Mucosa of stomach (tissue), 1 donor: ENCODE results near the gene EHMT1.
A peak's percentile ranks its signal among the peaks of the same experiment; 100 is the strongest.

ENCODE experiments used
- H3K27me3 ChIP-seq: one replicate; pipeline ENCODE4 v1.7.0; 2013; ENCODE audit warnings: mild to moderate bottlenecking, low read length; ENCODE audit not compliant: control insufficient read depth, insufficient read depth
- H3K36me3 ChIP-seq: one replicate; pipeline ENCODE4 v1.7.0; 2013; ENCODE audit warnings: low read length; ENCODE audit not compliant: control insufficient read depth, insufficient read depth
- H3K4me1 ChIP-seq: one replicate; pipeline ENCODE4 v1.7.0; 2013; ENCODE audit warnings: mild to moderate bottlenecking, low read length; ENCODE audit not compliant: control insufficient read depth, insufficient read depth
- H3K4me3 ChIP-seq: one replicate; pipeline ENCODE4 v1.7.0; 2013; ENCODE audit warnings: low read length
- H3K9ac ChIP-seq: one replicate; pipeline ENCODE4 v1.7.0; 2013; ENCODE audit warnings: mild to moderate bottlenecking, low read length, moderate library complexity
- H3K9me3 ChIP-seq: one replicate; pipeline ENCODE4 v1.7.0; 2013; ENCODE audit warnings: mild to moderate bottlenecking, low read length, moderate library complexity; ENCODE audit not compliant: control insufficient read depth
- donor health status: Pancreatic carcinoma.

EHMT1 gene

DNA sequence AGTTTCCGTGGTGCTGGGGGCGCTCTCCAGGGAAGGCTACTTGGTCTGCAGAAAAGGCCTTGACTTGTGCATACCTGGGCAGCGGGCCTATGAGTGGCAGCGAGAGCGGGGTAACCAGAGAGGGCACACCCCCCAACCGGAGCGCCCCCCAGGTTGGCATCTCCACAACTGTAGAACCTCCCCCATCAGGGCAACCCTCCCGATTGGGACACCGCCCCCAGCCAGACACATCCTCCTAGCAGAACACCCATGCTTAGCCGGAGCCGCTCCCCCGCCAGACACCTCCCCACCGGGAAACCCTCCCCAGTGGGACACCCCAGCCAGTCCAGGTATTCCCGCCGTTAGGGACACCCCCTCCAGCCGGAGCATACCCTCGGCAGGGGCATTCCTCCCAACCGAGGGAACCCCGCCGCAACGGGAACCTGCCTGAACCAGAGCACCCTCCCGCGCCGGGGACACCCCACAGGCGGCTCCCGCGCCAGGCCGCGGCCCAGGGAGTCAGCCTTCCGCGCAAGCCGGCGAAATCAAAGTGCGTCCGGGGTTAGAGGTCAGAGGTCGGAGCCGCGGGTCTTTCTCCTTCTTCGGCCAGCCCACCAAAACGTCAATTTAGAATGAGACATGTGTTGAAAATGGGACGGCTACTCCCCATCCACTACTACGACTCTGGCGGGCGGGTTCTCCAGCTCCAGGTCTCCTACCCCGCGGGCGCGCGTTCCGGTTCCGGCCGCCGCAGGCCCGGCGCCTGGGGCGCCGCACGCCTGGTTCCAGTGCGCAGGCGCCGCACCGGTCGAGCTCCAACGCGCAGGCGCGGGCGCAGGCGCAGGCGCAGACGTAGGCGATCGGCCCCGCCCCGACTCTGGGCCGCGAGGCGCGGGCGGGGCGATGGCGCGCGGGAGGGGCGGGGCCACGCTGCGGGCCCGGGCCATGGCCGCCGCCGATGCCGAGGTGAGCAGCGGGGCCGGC, at the start of gene EHMT1:
Gene EHMT1 (plus strand): TSS at position 901 of the 963 bp plus-strand sequence. CDS start 24 bp downstream, at position 925.
- Histone ChIP-seq H3K9me3 (no peaks in the 10 kb centered on the region), H3K36me3 (peaks cover 8% of the 10 kb centered on the region), H3K9ac (peak within 1 kb of the TSS; percentile 83), H3K4me1 (peaks cover 23% of the 10 kb centered on the region), H3K27me3 (no peaks in the 10 kb centered on the region), H3K4me3 (peak within 1 kb of the TSS; percentile 38)

DNA sequence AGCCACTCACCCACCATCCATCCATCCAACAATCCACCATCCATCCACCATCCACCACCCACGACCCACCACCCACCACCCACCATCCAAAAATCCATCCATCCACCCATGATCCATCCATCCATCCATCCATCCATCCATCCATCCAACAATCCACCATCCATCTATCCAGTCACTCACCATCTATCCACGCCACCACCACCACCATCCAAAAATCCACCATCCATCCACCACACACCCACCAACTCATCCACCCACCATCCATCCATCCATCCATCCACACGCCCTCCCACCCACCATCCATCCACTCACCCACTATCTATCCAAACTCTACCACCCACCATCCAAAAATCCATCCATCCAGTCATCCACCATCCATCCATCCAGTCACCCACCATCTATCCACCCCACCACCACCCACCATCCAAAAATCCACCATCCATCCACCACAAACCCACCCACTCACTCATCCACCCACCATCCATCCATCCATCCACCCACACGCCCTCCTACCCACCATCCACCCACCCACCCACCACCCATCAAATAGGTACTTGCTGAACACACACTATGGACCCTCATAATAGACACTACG, 49.1 kb upstream of the EHMT1 start:
- H3K4me3 ChIP-seq, result no peak overlapping the region
- H3K9me3 ChIP-seq, result no peaks in the 10 kb centered on the region
- no peaks in the 10 kb centered on the region for H3K36me3 ChIP-seq
- H3K9ac ChIP-seq, result no peak overlapping the region
- no peaks in the 10 kb centered on the region for H3K27me3 ChIP-seq
- no peaks in the 10 kb centered on the region for H3K4me1 ChIP-seq

DNA sequence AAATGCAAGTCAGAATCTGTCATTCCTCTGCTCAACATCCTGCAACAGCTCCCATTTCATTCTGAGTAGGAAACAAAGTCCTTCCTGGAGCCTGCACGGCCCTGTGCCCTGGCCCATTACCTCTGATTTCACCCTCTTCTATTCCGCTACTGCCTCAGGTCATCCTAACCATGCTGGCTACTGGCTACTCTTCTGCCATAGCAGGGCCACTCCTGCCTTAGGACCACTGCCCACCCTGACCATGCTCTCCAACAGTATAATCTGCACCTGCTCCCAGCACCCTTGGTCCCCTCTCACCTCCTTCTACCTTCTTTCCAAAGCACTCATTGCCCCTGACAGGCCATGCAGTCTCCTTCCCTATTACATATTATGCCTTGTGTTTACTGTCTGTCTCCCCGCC, 48.2 kb upstream of the EHMT1 start:
- Histone ChIP-seq H3K4me3 (no peak overlapping the region), H3K27me3 (no peaks in the 10 kb centered on the region), H3K36me3 (no peaks in the 10 kb centered on the region), H3K4me1 (no peaks in the 10 kb centered on the region), H3K9ac (no peak overlapping the region), H3K9me3 (no peaks in the 10 kb centered on the region)

DNA sequence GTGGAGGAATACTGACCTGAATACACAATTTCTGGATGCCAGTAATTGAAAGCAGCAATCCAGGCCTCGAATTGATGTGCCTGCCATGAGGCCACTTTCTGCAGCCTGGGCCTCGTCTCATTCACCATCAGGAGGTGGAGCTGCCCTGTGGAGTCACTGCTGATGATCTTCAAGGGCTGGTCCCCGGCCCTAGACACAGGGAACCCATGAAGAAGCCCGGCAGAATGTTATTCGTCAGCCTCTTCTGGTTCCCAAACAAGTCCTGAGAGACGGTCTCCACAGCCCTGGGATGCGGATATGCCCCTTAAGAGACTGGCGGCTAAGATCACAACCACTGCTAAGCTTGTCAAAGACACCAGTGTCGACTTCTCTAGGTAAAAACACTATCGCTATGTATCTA, 44.6 kb upstream of the EHMT1 start:
- Histone ChIP-seq H3K9ac (no peak overlapping the region), H3K36me3 (no peaks in the 10 kb centered on the region), H3K9me3 (no peaks in the 10 kb centered on the region), H3K4me3 (no peak overlapping the region), H3K27me3 (no peaks in the 10 kb centered on the region), H3K4me1 (peaks cover 15% of the 10 kb centered on the region)

DNA sequence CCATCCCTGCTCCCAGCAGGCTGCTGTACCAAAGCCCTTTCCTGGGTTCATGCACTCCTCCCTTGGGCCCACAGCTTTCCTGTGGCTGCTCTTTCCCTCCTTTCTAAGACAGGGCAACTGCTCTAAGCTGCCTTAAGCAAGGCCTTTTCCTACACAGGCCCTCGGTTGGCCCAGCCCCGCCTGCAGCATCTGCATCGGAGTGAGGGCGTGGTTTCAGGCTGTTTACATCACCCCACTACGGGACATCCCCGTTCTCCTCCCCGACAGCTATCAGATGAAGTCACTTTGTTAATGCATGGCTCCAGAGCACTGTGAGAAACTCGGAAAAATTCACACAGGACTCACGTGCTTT, 43.5 kb upstream of the EHMT1 start:
- Histone ChIP-seq H3K4me3 (no peak overlapping the region), H3K9me3 (no peaks in the 10 kb centered on the region), H3K36me3 (no peaks in the 10 kb centered on the region), H3K27me3 (no peaks in the 10 kb centered on the region), H3K9ac (no peak overlapping the region), H3K4me1 (peaks cover 17% of the 10 kb centered on the region)

DNA sequence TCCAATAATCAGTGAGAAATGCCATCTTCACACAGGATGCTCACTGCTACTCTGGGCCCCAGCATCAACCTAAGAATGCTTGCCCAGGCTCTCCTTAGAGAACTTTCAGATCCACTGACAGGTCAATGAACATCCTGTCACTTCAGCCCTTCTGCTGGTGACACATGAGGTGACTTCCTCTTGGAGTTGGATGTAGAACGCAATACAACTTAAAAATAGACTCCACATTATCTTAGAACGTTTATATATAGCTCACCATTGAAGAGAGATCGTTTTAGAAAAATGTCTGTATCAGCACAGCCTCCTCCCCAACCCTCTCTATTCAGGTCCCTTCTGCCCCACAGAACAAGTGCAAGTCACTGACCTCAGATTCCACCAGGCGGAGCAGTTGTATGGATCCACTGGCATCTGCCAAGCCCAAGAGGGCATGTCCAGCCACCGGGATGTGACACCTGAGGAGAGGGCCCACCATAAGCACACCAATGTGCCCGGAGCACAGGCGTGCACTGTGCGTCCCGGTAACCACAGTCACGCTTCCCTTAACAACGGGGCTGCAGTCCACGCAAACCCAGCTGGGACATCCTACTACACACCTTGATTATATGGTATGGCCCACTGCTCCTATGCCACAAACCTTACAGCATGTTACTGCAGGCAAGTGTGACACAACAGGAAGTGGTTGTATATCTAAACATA, 42.9 kb upstream of the EHMT1 start:
- Histone ChIP-seq H3K27me3 (no peaks in the 10 kb centered on the region), H3K9ac (no peak overlapping the region), H3K4me3 (no peak overlapping the region), H3K36me3 (no peaks in the 10 kb centered on the region), H3K4me1 (peaks cover 17% of the 10 kb centered on the region), H3K9me3 (no peaks in the 10 kb centered on the region)

DNA sequence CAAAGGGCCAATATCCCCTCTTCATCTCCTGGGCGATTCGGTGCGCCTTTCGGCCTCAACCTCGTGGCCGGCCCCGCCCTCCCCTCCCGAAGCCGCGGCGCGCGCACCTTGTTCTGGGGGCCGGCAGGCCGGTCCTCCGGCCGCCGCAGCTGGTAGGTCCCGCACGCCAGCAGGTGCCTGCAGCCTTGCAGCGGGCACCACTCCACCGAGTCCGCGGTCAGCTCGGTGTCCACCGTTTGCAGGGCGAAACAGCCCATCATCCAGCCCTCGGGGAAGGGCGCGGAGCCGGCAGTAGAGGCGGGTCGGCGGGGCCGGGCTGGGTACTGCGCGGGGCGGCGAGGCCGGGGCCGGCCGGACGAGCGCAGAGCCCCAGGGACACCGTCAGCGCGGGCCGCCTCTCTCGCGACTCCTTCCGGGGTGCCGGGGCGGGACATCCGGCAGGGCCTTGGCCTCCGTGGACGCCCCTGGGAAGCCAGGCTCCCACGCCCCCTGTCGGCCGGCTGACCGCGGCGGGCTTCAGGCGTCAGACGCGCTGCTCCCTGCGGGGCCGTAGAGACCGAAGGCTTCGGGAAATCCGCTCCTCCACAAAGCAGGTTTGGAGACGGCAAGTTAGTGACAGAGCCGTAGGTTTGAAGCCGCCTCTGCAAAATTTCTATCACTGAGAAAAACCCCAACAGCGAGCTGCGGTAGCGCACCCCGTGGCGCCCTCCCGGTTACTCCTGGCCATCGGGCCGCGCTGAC, 40.1 kb upstream of the EHMT1 start, which contains the start of gene DPH7:
Gene DPH7 (minus strand): TSS at position 408 of the 741 bp plus-strand sequence. CDS start 148 bp downstream, at position 260.
- Histone ChIP-seq H3K27me3 (no peaks in the 10 kb centered on the region), H3K36me3 (no peaks in the 10 kb centered on the region), H3K4me3 (peak within 1 kb of the TSS; percentile 80), H3K9ac (peak within 1 kb of the TSS; percentile 65), H3K9me3 (no peaks in the 10 kb centered on the region), H3K4me1 (peaks cover 17% of the 10 kb centered on the region)

DNA sequence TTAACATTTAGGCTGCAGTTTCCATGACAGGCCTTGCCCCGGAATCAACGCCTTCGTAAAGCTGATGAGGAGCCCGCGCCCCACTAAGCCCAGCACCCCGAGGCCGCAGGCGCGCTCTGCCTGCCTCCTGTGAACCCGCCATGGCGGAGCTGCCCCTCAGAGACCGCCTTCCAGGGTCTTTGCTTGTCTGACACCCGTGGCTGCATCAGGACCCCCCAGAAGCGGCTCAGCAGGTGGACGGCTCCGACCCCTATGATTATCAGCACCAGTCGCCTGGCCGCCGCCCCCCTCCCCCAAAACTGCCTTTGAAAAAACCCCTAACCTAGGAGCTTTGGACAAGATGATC, 39.6 kb upstream of the EHMT1 start:
- H3K27me3 ChIP-seq, result no peaks in the 10 kb centered on the region
- H3K4me1 ChIP-seq, result peaks cover 17% of the 10 kb centered on the region
- H3K36me3 ChIP-seq, result no peaks in the 10 kb centered on the region
- peak overlapping the region; percentile 65 for H3K9ac ChIP-seq
- peak overlapping the region; percentile 80 for H3K4me3 ChIP-seq
- no peaks in the 10 kb centered on the region for H3K9me3 ChIP-seq

DNA sequence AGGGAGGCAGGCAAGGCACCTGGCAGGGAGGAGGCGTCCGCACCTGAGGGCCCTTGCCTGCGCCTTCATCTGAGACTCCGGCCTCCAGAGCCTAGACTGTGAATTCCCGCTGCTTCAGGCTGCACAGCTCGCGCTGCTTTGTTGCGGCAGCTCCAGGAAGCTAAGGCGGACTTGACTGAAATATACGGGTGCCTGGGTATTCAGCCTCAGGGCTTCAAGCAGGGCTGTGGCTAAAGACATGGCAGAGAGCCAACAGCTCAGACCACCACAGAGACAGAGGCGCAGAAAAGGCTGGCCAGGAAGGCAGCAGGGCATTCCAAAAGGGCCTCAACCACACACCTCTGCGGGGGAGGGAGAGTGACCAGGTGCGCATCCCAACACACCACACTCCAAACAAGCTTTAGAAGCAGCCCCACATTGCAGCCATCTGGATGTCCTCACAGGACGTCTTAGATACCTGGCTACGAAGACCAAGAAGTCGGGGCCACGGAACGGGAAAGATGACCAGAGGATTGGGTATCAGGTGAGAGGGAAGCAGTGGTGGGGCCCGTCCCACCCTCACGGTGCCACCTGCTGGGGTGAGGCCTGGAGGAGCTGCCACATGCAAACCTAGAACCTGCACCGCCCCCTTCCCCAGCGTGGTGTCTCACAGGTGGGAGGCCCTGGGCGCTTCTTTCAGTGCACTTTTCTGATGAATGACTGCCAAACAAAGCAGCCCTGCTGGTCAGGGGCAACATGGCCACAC, 38.4 kb upstream of the EHMT1 start:
- Histone ChIP-seq H3K4me3 (no peak overlapping the region), H3K9me3 (no peaks in the 10 kb centered on the region), H3K27me3 (no peaks in the 10 kb centered on the region), H3K9ac (no peak overlapping the region), H3K4me1 (peaks cover 17% of the 10 kb centered on the region), H3K36me3 (no peaks in the 10 kb centered on the region)

DNA sequence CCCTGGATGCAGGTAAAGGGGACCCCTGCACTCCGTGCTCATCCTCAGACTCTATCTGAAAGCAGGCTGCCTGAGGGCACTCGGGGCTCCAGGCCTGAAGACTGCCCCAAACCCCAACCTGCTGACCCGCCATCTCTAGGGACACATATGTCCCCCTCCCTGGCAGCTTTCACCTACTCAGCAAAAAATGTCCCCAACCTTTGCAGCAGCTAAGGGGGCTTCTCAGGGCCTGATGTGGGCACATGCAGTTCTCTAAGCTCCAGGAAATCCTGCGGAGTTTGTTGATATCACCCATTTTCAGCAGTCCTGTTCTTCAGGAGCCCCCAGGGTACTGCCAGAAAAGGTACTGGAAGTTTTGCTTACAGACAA, 37.9 kb upstream of the EHMT1 start:
- no peak overlapping the region for H3K9ac ChIP-seq
- no peaks in the 10 kb centered on the region for H3K36me3 ChIP-seq
- no peaks in the 10 kb centered on the region for H3K9me3 ChIP-seq

More for the DNA sequence above, 37.9 kb upstream of the EHMT1 start:
- H3K4me3 ChIP-seq, result no peak overlapping the region
- peaks cover 17% of the 10 kb centered on the region for H3K4me1 ChIP-seq
- H3K27me3 ChIP-seq, result no peaks in the 10 kb centered on the region
